ENCODE measurements around the gene PAX6.
"Not testable (repeated sequence)": the region's sequence is repeated elsewhere in the genome, so short reads cannot be mapped to it uniquely, and the experiment has no call there.

PAX6 gene

DNA sequence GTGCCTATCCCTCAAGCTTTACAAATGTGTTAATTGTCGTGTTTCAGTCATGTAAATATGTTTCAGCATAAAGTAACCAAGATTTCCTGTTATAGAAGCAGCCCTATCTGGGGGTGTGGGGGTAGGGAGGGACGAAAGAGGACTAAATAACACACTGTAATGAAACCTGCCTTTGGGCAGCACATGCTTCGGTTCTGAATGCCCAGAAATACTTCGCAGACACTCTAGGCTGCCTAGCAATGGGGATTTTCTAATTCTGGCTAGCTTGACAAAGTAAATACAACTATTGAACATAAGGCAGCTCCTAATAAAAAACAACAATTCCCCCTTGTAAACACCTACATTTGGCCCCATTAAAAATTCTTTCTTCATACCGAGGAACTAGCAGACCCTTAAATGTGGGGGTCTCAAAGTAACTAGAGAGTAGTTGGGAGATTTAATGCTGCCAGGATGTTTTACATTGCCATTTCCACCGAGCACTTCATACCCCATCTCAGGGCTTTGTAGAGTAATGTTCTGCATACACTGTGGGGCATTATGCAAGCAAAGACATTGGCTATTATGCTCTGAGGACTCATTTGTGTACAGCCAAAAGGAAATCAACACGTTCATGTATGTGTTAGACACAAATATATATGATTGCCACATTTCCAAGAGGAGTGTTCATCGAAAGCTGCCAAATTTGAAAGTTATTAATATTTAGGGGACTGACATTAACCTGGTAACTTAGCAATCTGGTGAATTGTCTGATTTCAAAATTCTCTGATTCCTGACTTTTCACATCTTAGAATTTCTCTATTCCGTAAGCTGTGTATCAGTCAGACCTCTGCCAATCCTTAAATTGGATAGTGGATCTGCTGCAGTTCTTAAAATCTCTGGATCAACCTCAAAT is 42.1 kb downstream of the PAX6 start:
- Histone ChIP-seq H3K36me3 (ENCODE audit: control insufficient read depth in 5 of 5, insufficient read depth in 5 of 5, low read length in 5 of 5) (peaks cover 0 to 2% (median 0%) of the 10 kb centered on the region in 5 donors), H3K27ac (ENCODE audit: low read depth, low read length) (no peak overlapping the region), H3K9ac (ENCODE audit: low read length in 5 of 5) (no peak overlapping the region), H3K9me3 (ENCODE audit: control insufficient read depth in 5 of 5, low read length in 5 of 5) (no peaks in the 10 kb centered on the region), H3K4me1 (ENCODE audit: control insufficient read depth in 5 of 5, insufficient read depth in 5 of 5, low read length in 5 of 5) (no peaks in the 10 kb centered on the region), H3K4me3 (ENCODE audit: low read depth in 1 of 5, low read length in 5 of 5) (no peak overlapping the region), H3K27me3 (ENCODE audit: control insufficient read depth in 5 of 5, insufficient read depth in 4 of 5, low read length in 5 of 5) (no peaks in the 10 kb centered on the region)

DNA sequence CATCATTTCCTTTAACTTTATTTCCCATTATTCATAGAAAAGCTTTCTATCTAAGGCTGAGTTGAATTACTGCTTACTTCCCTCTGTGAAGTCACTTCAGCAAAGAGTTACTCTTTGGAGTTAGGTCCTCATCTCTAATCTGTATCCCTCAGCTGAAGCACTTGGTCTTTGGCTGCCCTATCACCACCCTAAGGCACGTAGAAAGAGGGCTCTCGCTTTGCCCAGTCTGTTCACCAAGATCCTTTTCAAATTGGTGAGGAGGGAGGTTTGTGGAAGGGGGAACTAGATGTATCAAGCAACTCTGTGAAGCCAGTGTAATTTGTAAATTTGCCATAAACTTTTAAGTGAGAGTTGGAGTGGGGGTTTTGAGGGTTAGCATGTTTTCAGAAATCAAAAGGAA is 43.4 kb downstream of the PAX6 start:
- no peaks in the 10 kb centered on the region for H3K4me1 ChIP-seq (ENCODE audit: control insufficient read depth in 5 of 5, insufficient read depth in 5 of 5, low read length in 5 of 5)
- H3K36me3 ChIP-seq (ENCODE audit: control insufficient read depth in 5 of 5, insufficient read depth in 5 of 5, low read length in 5 of 5), result peaks cover 0 to 2% (median 0%) of the 10 kb centered on the region in 5 donors
- H3K9ac ChIP-seq (ENCODE audit: low read length in 5 of 5), result no peak overlapping the region
- H3K27ac ChIP-seq (ENCODE audit: low read depth, low read length), result no peak overlapping the region
- H3K9me3 ChIP-seq (ENCODE audit: control insufficient read depth in 5 of 5, low read length in 5 of 5), result no peaks in the 10 kb centered on the region
- H3K4me3 ChIP-seq (ENCODE audit: low read depth in 1 of 5, low read length in 5 of 5), result no peak overlapping the region
- no peaks in the 10 kb centered on the region for H3K27me3 ChIP-seq (ENCODE audit: control insufficient read depth in 5 of 5, insufficient read depth in 4 of 5, low read length in 5 of 5)

GRCh38 chr11:31767066-31767465 is 44.1 kb downstream of the PAX6 start:
- Histone ChIP-seq H3K27me3 (ENCODE audit: control insufficient read depth in 5 of 5, insufficient read depth in 4 of 5, low read length in 5 of 5) (no peaks in the 10 kb centered on the region), H3K36me3 (ENCODE audit: control insufficient read depth in 5 of 5, insufficient read depth in 5 of 5, low read length in 5 of 5) (peaks cover 0 to 2% (median 0%) of the 10 kb centered on the region in 5 donors), H3K4me1 (ENCODE audit: control insufficient read depth in 5 of 5, insufficient read depth in 5 of 5, low read length in 5 of 5) (no peaks in the 10 kb centered on the region), H3K9ac (ENCODE audit: low read length in 5 of 5) (no peak overlapping the region), H3K4me3 (ENCODE audit: low read depth in 1 of 5, low read length in 5 of 5) (no peak overlapping the region), H3K9me3 (ENCODE audit: control insufficient read depth in 5 of 5, low read length in 5 of 5) (no peaks in the 10 kb centered on the region), H3K27ac (ENCODE audit: low read depth, low read length) (no peak overlapping the region)

GRCh38 chr11:31764766-31765165 is 46.4 kb downstream of the PAX6 start:
- Histone ChIP-seq H3K9ac (ENCODE audit: low read length in 5 of 5) (no peak overlapping the region), H3K36me3 (ENCODE audit: control insufficient read depth in 5 of 5, insufficient read depth in 5 of 5, low read length in 5 of 5) (peaks cover 0 to 2% (median 0%) of the 10 kb centered on the region in 5 donors), H3K4me3 (ENCODE audit: low read depth in 1 of 5, low read length in 5 of 5) (no peak overlapping the region), H3K9me3 (ENCODE audit: control insufficient read depth in 5 of 5, low read length in 5 of 5) (no peaks in the 10 kb centered on the region), H3K27ac (ENCODE audit: low read depth, low read length) (no peak overlapping the region), H3K4me1 (ENCODE audit: control insufficient read depth in 5 of 5, insufficient read depth in 5 of 5, low read length in 5 of 5) (no peaks in the 10 kb centered on the region), H3K27me3 (ENCODE audit: control insufficient read depth in 5 of 5, insufficient read depth in 4 of 5, low read length in 5 of 5) (no peaks in the 10 kb centered on the region)

GRCh38 chr11:31764261-31764660 is 46.9 kb downstream of the PAX6 start:
- Histone ChIP-seq H3K4me3 (ENCODE audit: low read depth in 1 of 5, low read length in 5 of 5) (no peak overlapping the region), H3K4me1 (ENCODE audit: control insufficient read depth in 5 of 5, insufficient read depth in 5 of 5, low read length in 5 of 5) (no peaks in the 10 kb centered on the region), H3K27ac (ENCODE audit: low read depth, low read length) (no peak overlapping the region), H3K9me3 (ENCODE audit: control insufficient read depth in 5 of 5, low read length in 5 of 5) (no peaks in the 10 kb centered on the region), H3K36me3 (ENCODE audit: control insufficient read depth in 5 of 5, insufficient read depth in 5 of 5, low read length in 5 of 5) (peaks cover 0 to 2% (median 0%) of the 10 kb centered on the region in 5 donors), H3K9ac (ENCODE audit: low read length in 5 of 5) (no peak overlapping the region), H3K27me3 (ENCODE audit: control insufficient read depth in 5 of 5, insufficient read depth in 4 of 5, low read length in 5 of 5) (no peaks in the 10 kb centered on the region)

GRCh38 chr11:31763296-31763695 is 47.8 kb downstream of the PAX6 start:
- Histone ChIP-seq H3K9ac (ENCODE audit: low read length in 5 of 5) (no peak overlapping the region), H3K36me3 (ENCODE audit: control insufficient read depth in 5 of 5, insufficient read depth in 5 of 5, low read length in 5 of 5) (peaks cover 0 to 3% (median 0%) of the 10 kb centered on the region in 5 donors), H3K9me3 (ENCODE audit: control insufficient read depth in 5 of 5, low read length in 5 of 5) (no peaks in the 10 kb centered on the region), H3K4me1 (ENCODE audit: control insufficient read depth in 5 of 5, insufficient read depth in 5 of 5, low read length in 5 of 5) (no peaks in the 10 kb centered on the region), H3K27me3 (ENCODE audit: control insufficient read depth in 5 of 5, insufficient read depth in 4 of 5, low read length in 5 of 5) (no peaks in the 10 kb centered on the region), H3K4me3 (ENCODE audit: low read depth in 1 of 5, low read length in 5 of 5) (no peak overlapping the region), H3K27ac (ENCODE audit: low read depth, low read length) (no peak overlapping the region)

DNA sequence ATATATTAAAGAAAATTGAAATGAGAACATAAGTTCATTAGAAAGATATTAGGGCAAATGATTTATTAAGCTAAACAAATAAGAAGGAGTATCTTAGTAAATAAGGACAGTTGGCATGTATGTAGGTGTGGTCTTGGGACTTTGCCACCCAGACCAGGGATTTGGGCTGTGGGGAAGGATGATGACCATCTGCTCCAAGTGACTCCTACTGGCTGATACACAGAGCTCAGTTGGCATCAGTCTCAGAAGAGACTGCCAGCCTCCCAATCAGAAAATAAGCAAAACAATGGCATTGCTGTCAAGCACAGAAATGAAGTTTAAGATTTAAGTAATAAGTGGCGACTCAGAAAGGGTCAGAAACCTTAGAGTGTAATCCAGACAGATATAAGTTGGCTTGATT is 49.5 kb downstream of the PAX6 start:
- H3K9me3 ChIP-seq (ENCODE audit: control insufficient read depth in 5 of 5, low read length in 5 of 5), result no peaks in the 10 kb centered on the region
- H3K36me3 ChIP-seq (ENCODE audit: control insufficient read depth in 5 of 5, insufficient read depth in 5 of 5, low read length in 5 of 5), result peaks cover 0 to 3% (median 0%) of the 10 kb centered on the region in 5 donors
- H3K27me3 ChIP-seq (ENCODE audit: control insufficient read depth in 5 of 5, insufficient read depth in 4 of 5, low read length in 5 of 5), result no peaks in the 10 kb centered on the region
- no peak overlapping the region for H3K9ac ChIP-seq (ENCODE audit: low read length in 5 of 5)
- H3K4me1 ChIP-seq (ENCODE audit: control insufficient read depth in 5 of 5, insufficient read depth in 5 of 5, low read length in 5 of 5), result peaks cover 0 to 9% (median 4%) of the 10 kb centered on the region in 5 donors
- H3K4me3 ChIP-seq (ENCODE audit: low read depth in 1 of 5, low read length in 5 of 5), result no peak overlapping the region
- H3K27ac ChIP-seq (ENCODE audit: low read depth, low read length), result no peak overlapping the region

GRCh38 chr11:31757260-31757835 is 53.8 kb downstream of the PAX6 start:
- Histone ChIP-seq H3K27ac (ENCODE audit: low read depth, low read length) (no peak overlapping the region), H3K36me3 (ENCODE audit: control insufficient read depth in 5 of 5, insufficient read depth in 5 of 5, low read length in 5 of 5) (peaks cover 0 to 3% (median 0%) of the 10 kb centered on the region in 5 donors), H3K9me3 (ENCODE audit: control insufficient read depth in 5 of 5, low read length in 5 of 5) (no peaks in the 10 kb centered on the region), H3K9ac (ENCODE audit: low read length in 5 of 5) (no peak overlapping the region), H3K4me3 (ENCODE audit: low read depth in 1 of 5, low read length in 5 of 5) (no peak overlapping the region), H3K27me3 (ENCODE audit: control insufficient read depth in 5 of 5, insufficient read depth in 4 of 5, low read length in 5 of 5) (no peaks in the 10 kb centered on the region), H3K4me1 (ENCODE audit: control insufficient read depth in 5 of 5, insufficient read depth in 5 of 5, low read length in 5 of 5) (peaks cover 0 to 9% (median 4%) of the 10 kb centered on the region in 5 donors)

DNA sequence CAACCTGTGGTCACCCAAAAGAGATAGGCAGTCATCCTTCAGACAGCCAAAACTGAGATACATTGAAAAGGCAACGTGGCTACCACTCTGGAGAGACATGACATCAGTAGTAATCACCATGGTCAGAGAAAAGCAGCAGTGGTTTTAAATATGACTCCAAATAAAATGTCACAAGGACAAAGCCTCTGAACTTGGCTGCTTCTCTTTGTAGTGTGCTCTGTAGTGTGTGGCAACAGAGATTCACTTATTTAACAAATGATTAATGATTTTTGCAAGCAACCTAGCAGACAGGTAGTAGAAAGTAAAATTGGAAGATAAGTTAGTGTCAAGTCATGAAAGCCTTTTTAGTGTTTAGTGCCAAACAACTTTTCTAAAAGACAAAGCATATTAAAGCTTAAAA is 63.5 kb downstream of the PAX6 start:
- H3K4me1 ChIP-seq (ENCODE audit: control insufficient read depth in 5 of 5, insufficient read depth in 5 of 5, low read length in 5 of 5), result no peaks in the 10 kb centered on the region
- H3K9me3 ChIP-seq (ENCODE audit: control insufficient read depth in 5 of 5, low read length in 5 of 5), result no peaks in the 10 kb centered on the region
- no peaks in the 10 kb centered on the region for H3K27me3 ChIP-seq (ENCODE audit: control insufficient read depth in 5 of 5, insufficient read depth in 4 of 5, low read length in 5 of 5)
- peaks cover 0 to 3% (median 0%) of the 10 kb centered on the region in 5 donors for H3K36me3 ChIP-seq (ENCODE audit: control insufficient read depth in 5 of 5, insufficient read depth in 5 of 5, low read length in 5 of 5)
- H3K9ac ChIP-seq (ENCODE audit: low read length in 5 of 5), result no peak overlapping the region
- H3K4me3 ChIP-seq (ENCODE audit: low read depth in 1 of 5, low read length in 5 of 5), result no peak overlapping the region
- no peak overlapping the region for H3K27ac ChIP-seq (ENCODE audit: low read depth, low read length)

DNA sequence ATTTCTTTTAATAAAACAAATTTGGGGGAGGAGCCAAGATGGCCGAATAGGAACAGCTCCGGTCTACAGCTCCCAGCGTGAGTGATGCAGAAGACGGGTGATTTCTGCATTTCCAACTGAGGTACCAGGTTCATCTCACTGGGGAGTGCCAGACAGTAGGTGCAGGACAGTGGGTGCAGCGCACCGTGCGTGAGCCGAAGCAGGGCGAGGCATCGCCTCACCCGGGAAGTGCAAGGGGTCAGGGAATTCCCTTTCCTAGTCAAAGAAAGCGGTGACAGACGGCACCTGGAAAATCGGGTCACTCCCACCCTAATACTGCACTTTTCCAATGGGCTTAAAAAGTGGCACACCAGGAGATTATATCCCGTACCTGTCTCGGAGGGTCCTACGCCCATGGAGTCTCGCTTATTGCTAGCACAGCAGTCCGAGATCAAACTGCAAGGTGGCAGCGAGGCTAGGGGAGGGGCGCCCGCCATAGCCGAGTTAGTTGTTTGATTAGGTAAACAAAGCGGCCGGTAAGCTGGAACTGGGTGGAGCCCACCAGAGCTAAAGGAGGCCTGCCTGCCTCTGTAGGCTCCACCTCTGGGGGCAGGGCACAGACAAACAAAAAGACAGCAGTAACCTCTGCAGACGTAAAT is 70.3 kb downstream of the PAX6 start:
- not testable (repeated sequence) for H3K36me3 ChIP-seq (ENCODE audit: control insufficient read depth in 5 of 5, insufficient read depth in 5 of 5, low read length in 5 of 5); H3K27ac ChIP-seq (ENCODE audit: low read depth, low read length); H3K4me1 ChIP-seq (ENCODE audit: control insufficient read depth in 5 of 5, insufficient read depth in 5 of 5, low read length in 5 of 5); H3K27me3 ChIP-seq (ENCODE audit: control insufficient read depth in 5 of 5, insufficient read depth in 4 of 5, low read length in 5 of 5); H3K9ac ChIP-seq (ENCODE audit: low read length in 5 of 5); H3K9me3 ChIP-seq (ENCODE audit: control insufficient read depth in 5 of 5, low read length in 5 of 5); H3K4me3 ChIP-seq (ENCODE audit: low read depth in 1 of 5, low read length in 5 of 5)
